Neural progenitor cell (in vitro differentiated cells): ENCODE results near the gene TINAGL1.

Experiments used
- EZH2 ChIP-seq: fragments of 200-600 bp; sonication (generic); IDR thresholded peaks from 2 replicates; pipeline ENCODE4 v1.6.1; 2017; ENCODE audit warnings: antibody characterized with exemption, mild to moderate bottlenecking, moderate library complexity
- TF ChIP-seq, protein P1 (sequence below): fragments of 200-600 bp; sonication (generic); IDR thresholded peaks from 2 replicates; pipeline ENCODE4 v1.5.1; 2017; ENCODE audit warnings: antibody characterized with exemption, mild to moderate bottlenecking

DNA sequence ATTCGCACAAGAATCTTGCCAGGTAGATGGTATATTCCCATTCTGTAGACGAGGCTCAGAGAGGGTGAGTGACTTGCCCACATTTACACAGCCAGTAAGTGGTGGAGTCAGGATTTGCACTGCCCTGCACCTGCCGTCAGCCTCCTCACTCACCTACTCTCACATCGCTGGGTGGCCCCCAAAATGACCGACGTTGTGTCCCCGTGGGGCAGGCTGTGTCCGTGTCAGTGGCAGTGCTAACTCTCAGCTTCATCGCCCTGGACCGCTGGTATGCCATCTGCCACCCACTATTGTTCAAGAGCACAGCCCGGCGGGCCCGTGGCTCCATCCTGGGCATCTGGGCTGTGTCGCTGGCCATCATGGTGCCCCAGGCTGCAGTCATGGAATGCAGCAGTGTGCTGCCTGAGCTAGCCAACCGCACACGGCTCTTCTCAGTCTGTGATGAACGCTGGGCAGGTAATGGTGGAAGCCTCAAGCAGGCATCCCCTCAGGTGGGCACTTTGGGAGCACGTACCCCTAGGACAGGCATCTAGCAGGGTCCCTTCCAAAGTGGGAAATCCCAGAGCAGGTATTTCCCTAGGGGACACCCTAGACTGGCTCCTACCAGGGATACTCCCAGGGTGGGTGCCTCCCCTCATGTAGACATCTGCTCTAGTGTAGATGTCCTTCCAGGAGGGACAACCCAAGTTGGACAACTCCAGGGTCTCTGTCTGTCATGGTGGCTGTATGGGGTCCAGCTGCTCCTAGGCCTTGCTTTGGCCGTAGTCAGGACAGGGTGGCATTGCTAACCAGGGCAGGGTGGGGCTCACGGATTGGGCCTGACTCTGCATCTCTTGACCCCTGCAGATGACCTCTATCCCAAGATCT, 44.5 kb downstream of the TINAGL1 start:
- TF ChIP-seq, protein P1, sequence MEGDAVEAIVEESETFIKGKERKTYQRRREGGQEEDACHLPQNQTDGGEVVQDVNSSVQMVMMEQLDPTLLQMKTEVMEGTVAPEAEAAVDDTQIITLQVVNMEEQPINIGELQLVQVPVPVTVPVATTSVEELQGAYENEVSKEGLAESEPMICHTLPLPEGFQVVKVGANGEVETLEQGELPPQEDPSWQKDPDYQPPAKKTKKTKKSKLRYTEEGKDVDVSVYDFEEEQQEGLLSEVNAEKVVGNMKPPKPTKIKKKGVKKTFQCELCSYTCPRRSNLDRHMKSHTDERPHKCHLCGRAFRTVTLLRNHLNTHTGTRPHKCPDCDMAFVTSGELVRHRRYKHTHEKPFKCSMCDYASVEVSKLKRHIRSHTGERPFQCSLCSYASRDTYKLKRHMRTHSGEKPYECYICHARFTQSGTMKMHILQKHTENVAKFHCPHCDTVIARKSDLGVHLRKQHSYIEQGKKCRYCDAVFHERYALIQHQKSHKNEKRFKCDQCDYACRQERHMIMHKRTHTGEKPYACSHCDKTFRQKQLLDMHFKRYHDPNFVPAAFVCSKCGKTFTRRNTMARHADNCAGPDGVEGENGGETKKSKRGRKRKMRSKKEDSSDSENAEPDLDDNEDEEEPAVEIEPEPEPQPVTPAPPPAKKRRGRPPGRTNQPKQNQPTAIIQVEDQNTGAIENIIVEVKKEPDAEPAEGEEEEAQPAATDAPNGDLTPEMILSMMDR, result no peak
- TF ChIP-seq EZH2, result no peak
